Endothelial cell of umbilical vein (primary cell): ENCODE results near the gene GCGR.

ENCODE experiments used
- CTCF ChIP-seq, 2 donors: IDR thresholded peaks; 1 replicate in 1 of 2; 2 replicates in 1 of 2; pipeline ENCODE4 v1.5.1; 2011; ENCODE audit warnings: low read length in 2 of 2, mild to moderate bottlenecking in 2 of 2, moderate library complexity in 2 of 2, control low read depth in 1 of 2, inconsistent platforms in 1 of 2, low read depth in 1 of 2; ENCODE audit not compliant: insufficient read depth in 1 of 2; ENCODE audit errors: extremely low read depth in 1 of 2
- EZH2 ChIP-seq: IDR thresholded peaks from 2 replicates; pipeline ENCODE4 v1.6.1; 2012; ENCODE audit warnings: borderline replicate concordance, low read depth, mild to moderate bottlenecking, moderate library complexity, low read length, inconsistent platforms; ENCODE audit not compliant: severe bottlenecking
- FOS ChIP-seq: IDR thresholded peaks from 2 replicates; pipeline ENCODE4 v1.6.1; 2011; ENCODE audit warnings: mild to moderate bottlenecking, low read length, moderate library complexity, borderline replicate concordance; ENCODE audit not compliant: insufficient read depth
- GATA2 ChIP-seq: IDR thresholded peaks from 2 replicates; pipeline ENCODE4 v1.7.0; 2011; ENCODE audit warnings: low read depth, mild to moderate bottlenecking, moderate library complexity, mixed read lengths, low read length; ENCODE audit not compliant: insufficient read length, insufficient read depth
- JUN ChIP-seq: IDR thresholded peaks from 2 replicates; pipeline ENCODE4 v1.6.1; 2011; ENCODE audit warnings: borderline replicate concordance, low read depth; ENCODE audit not compliant: insufficient read length, insufficient read depth
- MAX ChIP-seq: IDR thresholded peaks from 2 replicates; pipeline ENCODE4 v1.6.1; 2011; ENCODE audit not compliant: insufficient read depth, insufficient read length
- MYC ChIP-seq: IDR thresholded peaks from one replicate; pipeline ENCODE4 v1.6.1; 2011; ENCODE audit warnings: mild to moderate bottlenecking, low read depth, low read length
- POLR2A ChIP-seq: IDR thresholded peaks from 2 replicates; pipeline ENCODE4 v1.6.1; 2012; ENCODE audit warnings: low read depth, mild to moderate bottlenecking, control low read depth, low read length
- POLR2AphosphoS5 ChIP-seq: IDR thresholded peaks from 2 replicates; pipeline ENCODE4 v1.6.1; 2012; ENCODE audit warnings: low read depth, mild to moderate bottlenecking, control low read depth, low read length, moderate library complexity; ENCODE audit not compliant: insufficient read depth

GRCh38 chr17:81821147-81821546 lies 17.2 kb downstream of the GCGR start:
- TF ChIP-seq CTCF (IDR thresholded peaks at IDR 0.05; ENCODE audit: extremely low read depth in 1 of 2, insufficient read depth in 1 of 2, low read depth in 1 of 2, low read length in 2 of 2) (no peak), GATA2 (no peak), EZH2 (no peak), POLR2A (no peak), POLR2AphosphoS5 (no peak), FOS (no peak), MYC (no peak), JUN (no peak), MAX (no peak)
